Naive thymus-derived CD4-positive, alpha-beta T cell (primary cell): Measurements from ENCODE around the gene CALB2. TPM values are rescaled to one million over a fixed set of nuclear protein-coding genes. Genes with fewer than 3 reads are reported as not detected.

Experiments
- ATAC-seq: fragments of 150-1000 bp; cut with Tn5 transposase; 2 replicates; pipeline ENCODE4 v1.10.0; 2021; ENCODE audit warnings: mild to moderate bottlenecking, moderate library complexity
- CTCF ChIA-PET: fragments of 350-600 bp; sonication (Branson Sonifier 250); formaldehyde crosslinking; loops from one replicate; lab custom pipeline; 2021; ENCODE audit warnings: antibody characterized with exemption; lab: Charles Lee
- POLR2A ChIA-PET: fragments of 350-600 bp; sonication (Branson Sonifier 250); formaldehyde crosslinking; loops from one replicate; lab custom pipeline; 2021; ENCODE audit warnings: antibody characterized with exemption, inconsistent platforms; lab: Charles Lee
- DNase-seq, 9 donors: peaks; one replicate each; pipeline versions ENCODE4 v3.0.0 to v3.0.0-alpha.2; 2020 to 2022; ENCODE audit warnings: mixed read lengths in 1 of 9
- H3K27ac ChIP-seq: one replicate; pipeline ENCODE4 v1.7.0; 2013; ENCODE audit warnings: mild to moderate bottlenecking, low read depth, low read length, moderate library complexity
- H3K27me3 ChIP-seq, 2 donors: one replicate each; pipeline ENCODE4 v1.7.0; 2013; ENCODE audit warnings: low read length in 2 of 2, mild to moderate bottlenecking in 2 of 2, moderate library complexity in 2 of 2; ENCODE audit not compliant: control insufficient read depth in 2 of 2, insufficient read depth in 2 of 2
- H3K36me3 ChIP-seq, 3 experiments: 1 replicate in 2 of 3; 2 replicates in 1 of 3; pipeline ENCODE4 v1.7.0; 2013; ENCODE audit warnings: low read length in 3 of 3, mild to moderate bottlenecking in 3 of 3, moderate library complexity in 1 of 3; ENCODE audit not compliant: insufficient read depth in 3 of 3, control insufficient read depth in 2 of 3
- H3K4me1 ChIP-seq, 2 donors: one replicate each; pipeline ENCODE4 v1.7.0; 2013; ENCODE audit warnings: low read length in 2 of 2, mild to moderate bottlenecking in 2 of 2, moderate library complexity in 1 of 2; ENCODE audit not compliant: control insufficient read depth in 2 of 2, insufficient read depth in 2 of 2
- H3K4me3 ChIP-seq: 2 replicates; pipeline ENCODE4 v1.7.0; 2013; ENCODE audit warnings: mild to moderate bottlenecking, low read length
- H3K9me3 ChIP-seq, 3 experiments: 1 replicate in 2 of 3; 2 replicates in 1 of 3; pipeline ENCODE4 v1.7.0; 2013; ENCODE audit warnings: low read length in 3 of 3; ENCODE audit not compliant: control insufficient read depth in 2 of 3
- H3K27ac Mint-ChIP-seq, 9 donors: one replicate each; pipeline ENCODE4 v1.8.0; 2020 to 2022; ENCODE audit warnings: mixed read lengths in 9 of 9, mild to moderate bottlenecking in 8 of 9, moderate library complexity in 5 of 9, inconsistent platforms in 2 of 9
- H3K27me3 Mint-ChIP-seq, 5 donors: one replicate each; pipeline ENCODE4 v1.8.0; 2021 to 2022; ENCODE audit warnings: mixed read lengths in 5 of 5, mild to moderate bottlenecking in 1 of 5
- H3K36me3 Mint-ChIP-seq, 5 donors: one replicate each; pipeline ENCODE4 v1.8.0; 2020 to 2022; ENCODE audit warnings: mixed read lengths in 5 of 5, mild to moderate bottlenecking in 3 of 5, inconsistent platforms in 1 of 5
- H3K4me1 Mint-ChIP-seq, 7 donors: one replicate each; pipeline ENCODE4 v1.8.0; 2020 to 2022; ENCODE audit warnings: mixed read lengths in 7 of 7, mild to moderate bottlenecking in 3 of 7, inconsistent platforms in 1 of 7
- H3K4me3 Mint-ChIP-seq, 10 donors: one replicate each; pipeline ENCODE4 v1.8.0; 2020 to 2022; ENCODE audit warnings: mild to moderate bottlenecking in 10 of 10, mixed read lengths in 10 of 10, moderate library complexity in 6 of 10, inconsistent platforms in 2 of 10
- H3K9me3 Mint-ChIP-seq, 11 donors: one replicate each; pipeline ENCODE4 v1.8.0; 2020 to 2022; ENCODE audit warnings: mixed read lengths in 11 of 11, mild to moderate bottlenecking in 4 of 11, inconsistent platforms in 1 of 11, moderate library complexity in 1 of 11
- intact Hi-C, 2 donors: fragments of 100-400 bp; cut with micrococcal nuclease; formaldehyde crosslinking; loops; one replicate each; pipeline ENCODE4 v1.15.1; 2023
- polyA plus RNA-seq, 2 donors: library from polyadenylated mRNA; unstranded; fragments of 300-500 nt; fragmentation: Illumina TruSeq; gene quantifications; one replicate each; pipeline ENCODE4 v1.2.3, GENCODE V29; 2021
- total RNA-seq, 6 experiments: library from RNA in 5 of 6; stranded (reverse) in 5 of 6; gene quantifications; 1 replicate in 5 of 6; 2 replicates in 1 of 6; pipeline ENCODE4 v1.2.3 and lab custom pipeline; 2021 to 2026

CALB2 gene
- total and polyA plus RNA-seq, 7 experiments from 2014 or later, result not detected

DNA sequence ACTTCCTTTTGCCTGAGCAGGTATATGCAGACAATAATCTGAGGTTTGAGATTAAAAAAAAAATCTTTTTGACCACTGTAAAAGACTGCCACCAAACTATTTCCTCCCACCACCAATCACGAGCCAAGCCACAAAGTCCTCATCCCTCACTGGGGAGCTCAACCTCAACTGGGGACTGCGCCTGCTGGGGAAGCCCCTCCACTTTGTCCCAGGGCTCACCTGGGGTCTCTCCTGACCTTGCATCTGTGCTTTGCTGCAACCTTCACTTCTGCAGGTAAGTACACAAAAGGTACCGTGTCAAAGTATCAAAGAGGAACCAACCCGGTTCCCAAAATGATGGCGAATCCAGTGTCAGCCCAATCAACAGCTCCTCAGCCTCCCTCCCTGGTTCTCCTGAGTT lies 47.8 kb downstream of the CALB2 start:
- H3K27me3 ChIP-seq, result no peaks in the 10 kb centered on the region
- Mint-ChIP-seq H3K36me3 (peaks cover 0 to 4% (median 0%) of the 10 kb centered on the region in 5 donors), H3K4me3 (no peak overlapping the region), H3K27me3 (peaks cover 22 to 52% (median 24%) of the 10 kb centered on the region in 5 donors), H3K9me3 (peaks cover 0 to 23% (median 6%) of the 10 kb centered on the region in 11 donors), H3K4me1 (peaks cover 0 to 21% (median 0%) of the 10 kb centered on the region in 7 donors), H3K27ac (no peak overlapping the region)
- no peaks in the 10 kb centered on the region for H3K4me1 ChIP-seq
- intact Hi-C loops, result no loop called here
- no peak overlapping the region for H3K4me3 ChIP-seq
- CTCF ChIA-PET, result interaction anchor here (0.6 kb wide), 2 partner anchors 159 to 208 kb away, joined by 5 read pairs; no protein-coding TSS in a partner anchor
- peaks cover 0 to 8% (median 0%) of the 10 kb centered on the region in 3 experiments for H3K9me3 ChIP-seq
- no peak for DNase-seq
- ATAC-seq, result no peak
- H3K27ac ChIP-seq, result no peak overlapping the region
- no peaks in the 10 kb centered on the region for H3K36me3 ChIP-seq
- POLR2A ChIA-PET, result no interaction called here

DNA sequence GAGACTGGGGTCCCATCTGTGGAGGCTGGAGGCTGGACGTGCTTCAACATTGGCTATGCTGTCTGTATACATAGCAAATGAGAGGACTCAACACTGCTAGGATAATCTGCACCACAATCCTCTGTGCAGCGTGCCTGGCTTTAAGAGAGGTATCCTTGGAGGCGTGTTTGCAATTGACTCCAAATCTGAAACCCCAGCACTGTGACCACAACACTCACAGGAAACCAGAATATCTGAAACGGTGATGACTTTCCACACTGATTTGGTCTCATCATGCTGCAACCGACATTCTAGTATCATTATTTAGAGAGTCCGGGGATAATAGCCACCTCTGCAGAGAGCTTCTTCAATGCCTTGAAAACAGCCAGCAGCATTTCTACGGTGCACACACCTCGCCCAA lies 48.2 kb downstream of the CALB2 start:
- Mint-ChIP-seq H3K27me3 (peaks cover 23 to 52% (median 28%) of the 10 kb centered on the region in 5 donors), H3K4me3 (no peak overlapping the region)

DNA sequence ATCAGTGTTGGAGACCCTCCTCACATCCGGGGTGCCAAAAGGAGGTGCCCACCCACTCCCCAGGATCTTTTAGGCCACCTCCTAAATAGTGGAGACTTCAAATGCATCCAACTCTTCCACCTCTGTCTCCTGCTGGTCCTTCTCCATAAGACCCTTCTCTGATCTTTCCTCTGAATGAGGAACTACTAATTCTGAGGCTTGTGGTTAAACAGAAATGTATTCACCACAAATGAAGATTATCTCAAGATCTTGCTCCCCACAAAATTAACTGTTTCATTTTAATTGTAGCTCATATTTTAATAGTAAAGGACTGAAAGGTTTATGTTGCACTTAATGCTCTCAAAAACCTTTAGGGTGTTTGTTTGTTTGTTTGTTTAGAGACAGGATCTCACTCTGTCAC lies 49.2 kb downstream of the CALB2 start:
- H3K9me3 Mint-ChIP-seq, result peaks cover 0 to 23% (median 6%) of the 10 kb centered on the region in 11 donors
- H3K27ac Mint-ChIP-seq, result no peak overlapping the region
- H3K27me3 Mint-ChIP-seq, result peaks cover 23 to 55% (median 30%) of the 10 kb centered on the region in 5 donors
- ATAC-seq, result no peak
- DNase-seq, result no peak
- peaks cover 0 to 4% (median 0%) of the 10 kb centered on the region in 5 donors for H3K36me3 Mint-ChIP-seq
- intact Hi-C loops, result no loop called here
- ChIA-PET CTCF (no interaction called here), POLR2A (no interaction called here)
- H3K9me3 ChIP-seq, result peaks cover 0 to 8% (median 0%) of the 10 kb centered on the region in 3 experiments
- H3K4me3 ChIP-seq, result no peak overlapping the region
- H3K4me1 Mint-ChIP-seq, result peaks cover 0 to 23% (median 4%) of the 10 kb centered on the region in 7 donors
- H3K36me3 ChIP-seq, result no peaks in the 10 kb centered on the region
- no peak overlapping the region for H3K27ac ChIP-seq
- no peak overlapping the region for H3K4me3 Mint-ChIP-seq
- H3K27me3 ChIP-seq, result peaks cover 0 to 2% of the 10 kb centered on the region in 2 donors
- peaks cover 3 to 7% of the 10 kb centered on the region in 2 donors for H3K4me1 ChIP-seq

More for the DNA sequence above, 48.2 kb downstream of the CALB2 start:
- ATAC-seq (no peak), DNase-seq (no peak)
- Mint-ChIP-seq H3K4me1 (peaks cover 0 to 21% (median 0%) of the 10 kb centered on the region in 7 donors), H3K9me3 (peaks cover 0 to 23% (median 6%) of the 10 kb centered on the region in 11 donors), H3K36me3 (peaks cover 0 to 4% (median 0%) of the 10 kb centered on the region in 5 donors), H3K27ac (no peak overlapping the region)
- no peak overlapping the region for H3K27ac ChIP-seq
- H3K4me3 ChIP-seq, result no peak overlapping the region
- ChIA-PET CTCF (interaction anchor here (0.6 kb wide), 2 partner anchors 158 to 207 kb away, joined by 5 read pairs; no protein-coding TSS in a partner anchor), POLR2A (no interaction called here)
- H3K36me3 ChIP-seq, result no peaks in the 10 kb centered on the region
- H3K9me3 ChIP-seq, result peaks cover 0 to 8% (median 0%) of the 10 kb centered on the region in 3 experiments
- H3K4me1 ChIP-seq, result no peaks in the 10 kb centered on the region
- intact Hi-C loops, result no loop called here
- H3K27me3 ChIP-seq, result no peaks in the 10 kb centered on the region

DNA sequence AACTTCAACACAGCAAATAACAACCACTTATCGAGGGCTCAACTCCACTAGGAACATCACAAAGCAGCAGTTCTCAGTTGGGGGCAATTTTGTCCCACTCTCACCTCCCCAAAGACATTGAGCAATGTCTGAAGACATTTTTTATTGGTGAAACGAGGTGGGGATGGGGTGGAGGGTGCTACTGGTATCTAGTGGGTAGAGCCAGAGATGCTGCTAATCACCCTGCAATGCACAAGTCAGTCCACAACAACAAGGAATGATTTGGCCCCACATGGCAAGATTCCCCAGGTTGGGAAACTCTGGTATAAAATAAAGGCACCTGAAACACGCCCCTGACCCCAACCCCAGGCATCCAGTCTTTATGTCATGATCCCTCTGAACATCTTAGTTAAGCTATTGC lies 50.0 kb downstream of the CALB2 start:
- peaks cover 3 to 9% of the 10 kb centered on the region in 2 donors for H3K4me1 ChIP-seq
- no peak overlapping the region for H3K27ac ChIP-seq
- H3K36me3 Mint-ChIP-seq, result peaks cover 0 to 4% (median 0%) of the 10 kb centered on the region in 5 donors
- no peak for DNase-seq
- H3K9me3 ChIP-seq, result peaks cover 0 to 8% (median 0%) of the 10 kb centered on the region in 3 experiments
- H3K4me1 Mint-ChIP-seq, result peaks cover 0 to 26% (median 5%) of the 10 kb centered on the region in 7 donors
- H3K9me3 Mint-ChIP-seq, result peaks cover 0 to 23% (median 6%) of the 10 kb centered on the region in 11 donors
- H3K4me3 ChIP-seq, result no peak overlapping the region
- no peak overlapping the region for H3K27ac Mint-ChIP-seq
- POLR2A ChIA-PET, result no interaction called here
- peaks cover 0 to 7% of the 10 kb centered on the region in 2 donors for H3K27me3 ChIP-seq
- CTCF ChIA-PET, result interaction anchor here (7.8 kb wide), 1 partner anchor 91 kb away, joined by 104 read pairs; no protein-coding TSS in a partner anchor
- no peaks in the 10 kb centered on the region for H3K36me3 ChIP-seq
- no peak overlapping the region for H3K4me3 Mint-ChIP-seq
- H3K27me3 Mint-ChIP-seq, result peaks cover 23 to 58% (median 33%) of the 10 kb centered on the region in 5 donors
- no peak for ATAC-seq
- intact Hi-C loops, result no loop called here

DNA sequence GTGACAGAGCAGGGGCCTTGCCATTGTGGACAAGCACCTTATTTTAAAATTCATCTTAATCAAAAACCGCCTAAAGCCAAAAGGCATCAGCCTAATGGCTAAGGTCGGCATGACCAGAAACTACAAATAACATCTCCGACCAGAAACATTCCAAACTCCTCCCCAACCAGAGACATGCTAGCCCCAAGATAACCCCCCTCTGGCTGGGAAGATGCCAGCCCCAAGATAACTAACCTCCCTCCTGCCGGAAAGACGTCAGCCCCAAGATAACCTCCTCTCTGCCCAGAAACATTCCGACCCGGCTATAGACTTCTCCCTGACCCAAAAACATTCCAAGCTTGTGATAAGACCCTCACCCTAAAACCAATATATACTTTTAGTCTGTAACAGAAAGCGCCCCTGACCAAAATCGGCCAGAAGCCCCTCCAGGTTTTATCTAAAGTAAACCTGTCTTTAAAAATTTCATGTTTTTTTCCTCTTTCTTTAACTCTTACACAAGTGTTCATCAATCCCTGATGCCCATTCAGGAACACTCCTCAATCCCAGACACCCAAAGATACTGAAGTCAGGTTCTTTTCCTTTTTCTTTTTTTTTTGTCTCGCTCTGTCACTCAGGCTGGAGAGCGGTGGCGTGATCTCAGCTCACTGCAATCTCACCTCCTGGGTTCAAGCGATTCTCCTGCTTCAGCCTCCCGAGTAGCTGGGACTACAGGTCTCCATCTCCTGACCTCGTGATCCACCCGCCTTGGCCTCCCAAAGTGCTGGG lies 50.7 kb downstream of the CALB2 start:
- peaks cover 0 to 2% (median 0%) of the 10 kb centered on the region in 5 donors for H3K36me3 Mint-ChIP-seq
- intact Hi-C loops, result no loop called here
- CTCF ChIA-PET, result interaction anchor here (7.8 kb wide), 1 partner anchor 91 kb away, joined by 104 read pairs; no protein-coding TSS in a partner anchor

DNA sequence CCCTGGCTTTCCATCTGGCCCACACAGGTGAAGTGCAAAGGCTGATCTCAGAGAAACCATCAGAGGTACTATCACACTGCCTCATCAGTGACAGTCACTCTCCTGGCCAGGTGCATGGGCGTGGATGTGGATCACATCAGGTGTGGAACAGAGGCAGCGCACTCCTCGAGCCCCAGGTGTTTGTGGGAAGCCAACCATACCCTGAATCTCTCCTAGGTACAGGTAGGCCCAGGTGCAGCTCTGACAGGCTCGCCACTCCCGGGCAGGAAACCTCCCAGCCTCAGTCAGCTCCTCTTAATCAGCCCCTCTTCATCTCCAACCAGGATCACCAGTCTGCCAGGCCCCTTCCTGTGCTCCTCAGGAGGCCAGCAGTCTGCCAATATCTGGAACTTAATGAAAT lies 51.6 kb downstream of the CALB2 start:
- no peak for DNase-seq
- no peaks in the 10 kb centered on the region for H3K9me3 ChIP-seq
- peaks cover 23 to 51% (median 33%) of the 10 kb centered on the region in 5 donors for H3K27me3 Mint-ChIP-seq
- no peaks in the 10 kb centered on the region for H3K36me3 ChIP-seq
- no peak for ATAC-seq
- POLR2A ChIA-PET, result no interaction called here
- peaks cover 0 to 9% (median 0%) of the 10 kb centered on the region in 11 donors for H3K9me3 Mint-ChIP-seq
- no peak overlapping the region for H3K27ac Mint-ChIP-seq
- peaks cover 0 to 26% (median 5%) of the 10 kb centered on the region in 7 donors for H3K4me1 Mint-ChIP-seq
- no peak overlapping the region for H3K4me3 ChIP-seq
- H3K4me1 ChIP-seq, result peaks cover 3 to 9% of the 10 kb centered on the region in 2 donors
- peaks cover 0 to 7% of the 10 kb centered on the region in 2 donors for H3K27me3 ChIP-seq
- no peaks in the 10 kb centered on the region for H3K36me3 Mint-ChIP-seq
- CTCF ChIA-PET, result interaction anchor here (3.3 to 7.8 kb wide), 2 partner anchors 13 to 90 kb away, joined by 13 to 104 read pairs; no protein-coding TSS in a partner anchor
- no peak overlapping the region for H3K27ac ChIP-seq
- H3K4me3 Mint-ChIP-seq, result no peak overlapping the region
- intact Hi-C loops, result no loop called here

More for the DNA sequence above, 50.7 kb downstream of the CALB2 start:
- peaks cover 23 to 57% (median 33%) of the 10 kb centered on the region in 5 donors for H3K27me3 Mint-ChIP-seq
- DNase-seq (no peak), ATAC-seq (no peak)
- peaks cover 3 to 9% of the 10 kb centered on the region in 2 donors for H3K4me1 ChIP-seq
- no peaks in the 10 kb centered on the region for H3K36me3 ChIP-seq
- H3K4me3 ChIP-seq, result no peak overlapping the region
- peaks cover 0 to 5% (median 0%) of the 10 kb centered on the region in 3 experiments for H3K9me3 ChIP-seq
- no peak overlapping the region for H3K4me3 Mint-ChIP-seq
- POLR2A ChIA-PET, result no interaction called here
- H3K27ac Mint-ChIP-seq, result no peak overlapping the region
- peaks cover 0 to 7% of the 10 kb centered on the region in 2 donors for H3K27me3 ChIP-seq
- no peak overlapping the region for H3K27ac ChIP-seq
- peaks cover 0 to 26% (median 5%) of the 10 kb centered on the region in 7 donors for H3K4me1 Mint-ChIP-seq
- peaks cover 0 to 17% (median 4%) of the 10 kb centered on the region in 11 donors for H3K9me3 Mint-ChIP-seq
